KMS-11 (cell line): ENCODE data around the gene ZNF500.

Experiments used
- H2AFZ ChIP-seq: fragments of 200-600 bp; sonication (generic); 2 replicates; pipeline ENCODE4 v1.6.1; 2016; ENCODE audit warnings: antibody characterized with exemption, mixed run types, low read depth
- H3K27ac ChIP-seq: fragments of 200-600 bp; sonication (generic); 2 replicates; pipeline ENCODE4 v1.6.1; 2016; ENCODE audit warnings: mild to moderate bottlenecking, mixed run types
- H3K27me3 ChIP-seq: fragments of 200-600 bp; sonication (generic); 2 replicates; pipeline ENCODE4 v1.6.1; 2017; ENCODE audit warnings: mild to moderate bottlenecking, low read depth, mixed run types, moderate library complexity; ENCODE audit not compliant: insufficient read depth
- H3K36me3 ChIP-seq: fragments of 200-600 bp; sonication (generic); 2 replicates; pipeline ENCODE4 v1.6.1; 2017; ENCODE audit warnings: mild to moderate bottlenecking, mixed run types; ENCODE audit not compliant: insufficient read depth
- H3K4me1 ChIP-seq: fragments of 200-600 bp; sonication (generic); 2 replicates; pipeline ENCODE4 v1.6.1; 2016; ENCODE audit warnings: mild to moderate bottlenecking, low read depth, mixed run types; ENCODE audit not compliant: poor library complexity, severe bottlenecking
- H3K4me2 ChIP-seq: fragments of 200-600 bp; sonication (generic); 2 replicates; pipeline ENCODE4 v1.7.0; 2016; ENCODE audit warnings: mild to moderate bottlenecking, mixed run types
- H3K4me3 ChIP-seq: fragments of 200-600 bp; sonication (generic); IDR thresholded peaks from 2 replicates; pipeline ENCODE4 v1.6.1; 2017; ENCODE audit warnings: low read depth, low read length, mixed read lengths; ENCODE audit not compliant: insufficient read depth
- H3K79me2 ChIP-seq: fragments of 200-600 bp; sonication (generic); 2 replicates; pipeline ENCODE4 v1.6.1; 2016; ENCODE audit warnings: low read depth, mixed run types; ENCODE audit not compliant: insufficient read depth
- H3K9ac ChIP-seq: fragments of 200-600 bp; sonication (generic); 2 replicates; pipeline ENCODE4 v1.6.1; 2016; ENCODE audit warnings: mild to moderate bottlenecking, mixed run types
- H4K20me1 ChIP-seq: fragments of 200-600 bp; sonication (generic); 2 replicates; pipeline ENCODE4 v1.6.1; 2016; ENCODE audit warnings: mild to moderate bottlenecking, mixed run types; ENCODE audit not compliant: insufficient read depth
- CTCF ChIP-seq: fragments of 200-600 bp; sonication (generic); conservative IDR thresholded peaks from 2 replicates; pipeline ENCODE4 v1.6.1; 2017; ENCODE audit warnings: low read depth, mild to moderate bottlenecking, antibody characterized with exemption, low read length, moderate library complexity, mixed read lengths

Gene ZNF500

GRCh38 chr16:4766875-4767628, at the start of gene ZNF500:
ZNF500 (minus strand) TSS chr16:4767162; CDS start chr16:4765978, 1,184 bp downstream.
- Histone ChIP-seq H3K36me3 (no peaks in the 10 kb centered on the region), H3K4me2 (peak within 1 kb of the TSS; percentile 85), H3K27ac (peak within 1 kb of the TSS; percentile 46), H3K79me2 (0 out of 2 replicates have a peak, but pooled peaks cover 3% of the 10 kb centered on the region), H4K20me1 (no peaks in the 10 kb centered on the region), H3K9ac (peak within 1 kb of the TSS; percentile 80), H2AFZ (peak within 1 kb of the TSS; percentile 97), H3K27me3 (no peaks in the 10 kb centered on the region), H3K4me1 (peaks cover 18% of the 10 kb centered on the region), H3K4me3 (no peak within 1 kb of the TSS)
- no peak for TF ChIP-seq CTCF

- Histone ChIP-seq H3K27ac (no peak overlapping the region), H3K4me3 (no peak overlapping the region), H4K20me1 (no peaks in the 10 kb centered on the region), H3K9ac (no peak overlapping the region), H3K79me2 (no peaks in the 10 kb centered on the region), H3K36me3 (peaks cover 19% of the 10 kb centered on the region; the same call in 1 of the 2 replicates), H2AFZ (no peak overlapping the region), H3K4me2 (no peak overlapping the region), H3K27me3 (no peaks in the 10 kb centered on the region), H3K4me1 (no peaks in the 10 kb centered on the region)
- no peak for TF ChIP-seq CTCF
Measured at GRCh38 chr16:4814542-4815173, 47.7 kb upstream of the ZNF500 start.

- H4K20me1 ChIP-seq = no peaks in the 10 kb centered on the region
- H3K4me1 ChIP-seq = no peaks in the 10 kb centered on the region
- no peak for TF ChIP-seq CTCF
- H3K79me2 ChIP-seq = no peaks in the 10 kb centered on the region
- no peak overlapping the region for H3K9ac ChIP-seq
- no peak overlapping the region for H3K4me3 ChIP-seq
- H3K27me3 ChIP-seq = no peaks in the 10 kb centered on the region
- no peak overlapping the region for H2AFZ ChIP-seq
- H3K4me2 ChIP-seq = no peak overlapping the region
- H3K36me3 ChIP-seq = peaks cover 19% of the 10 kb centered on the region; the same call in 1 of the 2 replicates
- H3K27ac ChIP-seq = no peak overlapping the region
Measured at GRCh38 chr16:4814046-4814445, 47.1 kb upstream of the ZNF500 start.

GRCh38 chr16:4813251-4814003, 46.5 kb upstream of the ZNF500 start:
- no peak overlapping the region for H3K4me2 ChIP-seq
- H3K27ac ChIP-seq = no peak overlapping the region
- peaks cover 19% of the 10 kb centered on the region; the same call in 1 of the 2 replicates for H3K36me3 ChIP-seq
- no peak overlapping the region for H3K4me3 ChIP-seq
- H3K79me2 ChIP-seq = no peaks in the 10 kb centered on the region
- no peaks in the 10 kb centered on the region for H3K27me3 ChIP-seq
- no peak overlapping the region for H3K9ac ChIP-seq
- no peaks in the 10 kb centered on the region for H4K20me1 ChIP-seq
- no peaks in the 10 kb centered on the region for H3K4me1 ChIP-seq
- H2AFZ ChIP-seq = no peak overlapping the region
- no peak for TF ChIP-seq CTCF
